HG03565 (cell line): Measurements from ENCODE around the gene TRPM6.
A peak's percentile ranks its signal among the peaks of the same experiment; 100 is the strongest.

Source experiments
- ATAC-seq: cut with Tn5 transposase; IDR thresholded peaks from one replicate; pipeline ENCODE4 v1.9.1; 2021; ENCODE audit warnings: mild to moderate bottlenecking, moderate library complexity; ENCODE audit not compliant: unreplicated experiment

The TRPM6 gene

GRCh38 chr9:74775396-74775795 lies 112.3 kb downstream of the TRPM6 start:
- ATAC-seq, result no peak

- peak; percentile 38 for ATAC-seq
Observed at GRCh38 chr9:74773886-74774479, 113.7 kb downstream of the TRPM6 start.

- peak; percentile 49 for ATAC-seq
Observed at GRCh38 chr9:74772121-74772520, 115.6 kb downstream of the TRPM6 start.

GRCh38 chr9:74771672-74772071 lies 116.0 kb downstream of the TRPM6 start:
- ATAC-seq, result no peak

GRCh38 chr9:74771262-74771585 lies 116.5 kb downstream of the TRPM6 start:
- ATAC-seq, result no peak

- peak; percentile 66 for ATAC-seq
Observed at GRCh38 chr9:74770508-74771261, 117.0 kb downstream of the TRPM6 start.

GRCh38 chr9:74765481-74765971 lies 122.2 kb downstream of the TRPM6 start:
- no peak for ATAC-seq

GRCh38 chr9:74762950-74763349 lies 124.8 kb downstream of the TRPM6 start:
- no peak for ATAC-seq

GRCh38 chr9:74760031-74760700 lies 127.6 kb downstream of the TRPM6 start:
- no peak for ATAC-seq

GRCh38 chr9:74755999-74756398 lies 131.7 kb downstream of the TRPM6 start:
- no peak for ATAC-seq

- ATAC-seq, result no peak
Observed at GRCh38 chr9:74755355-74755754, 132.4 kb downstream of the TRPM6 start.

GRCh38 chr9:74753650-74754049 lies 134.1 kb downstream of the TRPM6 start:
- no peak for ATAC-seq

GRCh38 chr9:74748966-74749365 lies 138.8 kb downstream of the TRPM6 start:
- no peak for ATAC-seq

- no peak for ATAC-seq
Observed at GRCh38 chr9:74742792-74743730, 144.7 kb downstream of the TRPM6 start.

GRCh38 chr9:74742191-74742790 lies 145.4 kb downstream of the TRPM6 start:
- no peak for ATAC-seq

- ATAC-seq, result no peak
Observed at GRCh38 chr9:74736646-74737045, 151.1 kb downstream of the TRPM6 start.

GRCh38 chr9:74735761-74736160 lies 152.0 kb downstream of the TRPM6 start:
- no peak for ATAC-seq

- no peak for ATAC-seq
Observed at GRCh38 chr9:74729136-74729695, 158.5 kb downstream of the TRPM6 start.

- ATAC-seq, result no peak
Observed at GRCh38 chr9:74728176-74728575, 159.5 kb downstream of the TRPM6 start.

GRCh38 chr9:74726581-74726980 lies 161.1 kb downstream of the TRPM6 start:
- no peak for ATAC-seq
